PC-3 (cell line): ENCODE results near the gene PRMT6. TPM values are rescaled to one million over a fixed set of nuclear protein-coding genes. Genes with fewer than 3 reads are reported as not detected.
"Not testable (repeated sequence)": the region's sequence is repeated elsewhere in the genome, so short reads cannot be mapped to it uniquely, and the experiment has no call there.

Source experiments
- ATAC-seq: fragments of 200-7000 bp; cut with Tn5 transposase; 2 replicates; pipeline ENCODE4 v1.9.1; 2020; ENCODE audit warnings: mild to moderate bottlenecking, moderate library complexity
- BruUV-seq: library from RNA; stranded (reverse); fragments of 400-500 nt; replicated peaks from 2 replicates; lab custom pipeline; 2021; lab: Mats Ljungman, UMichigan
- CTCF ChIA-PET: fragments of 300-600 bp; sonication (Branson Sonifier 250); formaldehyde crosslinking; loops from one replicate; lab custom pipeline; 2022; ENCODE audit warnings: antibody characterized with exemption; lab: Charles Lee
- POLR2A ChIA-PET: fragments of 300-600 bp; sonication (Branson Sonifier 250); formaldehyde crosslinking; loops from one replicate; lab custom pipeline; 2022; ENCODE audit warnings: antibody characterized with exemption; ENCODE audit not compliant: unreplicated experiment; lab: Charles Lee
- DNase-seq: peaks from one replicate; pipeline ENCODE4 v3.0.0-alpha.2; 2015
- H2AFZ ChIP-seq: fragments of 300-600 bp; sonication (generic); 2 replicates; pipeline ENCODE4 v1.6.0; 2016; ENCODE audit warnings: antibody characterized with exemption, low read length
- H3F3A ChIP-seq: fragments of 300-600 bp; sonication (generic); one replicate; pipeline ENCODE4 v1.6.0; 2017; ENCODE audit warnings: antibody characterized with exemption, low read length, control low read depth, mild to moderate bottlenecking; ENCODE audit not compliant: unreplicated experiment
- H3K27ac ChIP-seq: fragments of 300-600 bp; sonication (generic); 2 replicates; pipeline ENCODE4 v1.5.1; 2016; ENCODE audit warnings: mild to moderate bottlenecking, low read length
- H3K27me3 ChIP-seq: fragments of 300-600 bp; sonication (generic); 2 replicates; pipeline ENCODE4 v1.6.1; 2016; ENCODE audit warnings: low read length, mixed read lengths
- H3K36me3 ChIP-seq: fragments of 300-600 bp; sonication (generic); 2 replicates; pipeline ENCODE4 v1.6.1; 2016; ENCODE audit warnings: low read depth, mixed run types, low read length, mixed read lengths
- H3K4me1 ChIP-seq: fragments of 300-600 bp; sonication (generic); 2 replicates; pipeline ENCODE4 v1.5.1; 2016; ENCODE audit warnings: low read length; ENCODE audit not compliant: insufficient read depth
- H3K4me2 ChIP-seq: fragments of 300-600 bp; sonication (generic); 2 replicates; pipeline ENCODE4 v1.6.0; 2016; ENCODE audit warnings: low read length
- H3K4me3 ChIP-seq: fragments of 300-600 bp; sonication (generic); 2 replicates; pipeline ENCODE4 v1.5.1; 2016; ENCODE audit warnings: mild to moderate bottlenecking, low read length, mixed read lengths
- H3K79me2 ChIP-seq: fragments of 300-600 bp; sonication (generic); 2 replicates; pipeline ENCODE4 v1.6.1; 2017; ENCODE audit warnings: low read length, mixed read lengths
- H3K9ac ChIP-seq: fragments of 300-600 bp; sonication (generic); 2 replicates; pipeline ENCODE4 v1.6.0; 2016; ENCODE audit warnings: mild to moderate bottlenecking, low read length
- H3K9me2 ChIP-seq: fragments of 300-600 bp; sonication (generic); replicated peaks from 2 replicates; pipeline ENCODE4 v1.6.1; 2016; ENCODE audit warnings: mixed run types, low read length, mixed read lengths
- H3K9me3 ChIP-seq: fragments of 300-600 bp; sonication (generic); 2 replicates; pipeline ENCODE4 v1.6.1; 2016; ENCODE audit warnings: low read length, mixed read lengths
- H4K20me1 ChIP-seq: fragments of 300-600 bp; sonication (generic); 2 replicates; pipeline ENCODE4 v1.6.1; 2016; ENCODE audit warnings: low read length, mixed read lengths
- CTCF ChIP-seq: fragments of 300-600 bp; sonication (generic); conservative IDR thresholded peaks from 2 replicates; pipeline ENCODE4 v1.5.1; 2017; ENCODE audit warnings: antibody characterized with exemption, low read depth, mild to moderate bottlenecking, low read length
- EZH2 ChIP-seq: fragments of 300-600 bp; sonication (generic); IDR thresholded peaks from one replicate; pipeline ENCODE4 v1.6.1; 2017; ENCODE audit warnings: antibody characterized with exemption, mild to moderate bottlenecking, low read length; ENCODE audit not compliant: unreplicated experiment
- EZH2phosphoT487 ChIP-seq: fragments of 300-600 bp; sonication (generic); IDR thresholded peaks from 2 replicates; pipeline ENCODE4 v1.6.1; 2018; ENCODE audit warnings: mild to moderate bottlenecking, antibody characterized with exemption, low read length, borderline replicate concordance
- intact Hi-C: fragments of 100-400 bp; cut with micrococcal nuclease; formaldehyde crosslinking; loops from 2 replicates; pipeline ENCODE4 v1.9.0; 2023
- total RNA-seq: library from RNA; depleted of rRNA; stranded (reverse); fragments of >200 nt; gene quantifications from 2 replicates; pipeline ENCODE4 v1.2.3, GENCODE V29; 2014

Gene PRMT6
- total RNA-seq, 1 experiment from 2014 or later: 20.7 TPM

- H3K4me1 ChIP-seq, DNase-seq, H3K9ac ChIP-seq, H4K20me1 ChIP-seq, H3K4me2 ChIP-seq, H3K9me2 ChIP-seq, H3K27me3 ChIP-seq, BruUV-seq, intact Hi-C loops, H2AFZ ChIP-seq, H3K9me3 ChIP-seq, H3K36me3 ChIP-seq, H3K4me3 ChIP-seq, H3F3A ChIP-seq, ATAC-seq, POLR2A ChIA-PET, H3K27ac ChIP-seq, H3K79me2 ChIP-seq: not testable (repeated sequence)
- CTCF ChIA-PET: interaction anchor here (0.6 kb wide), 1 partner anchor 228 kb away, joined by 4 read pairs; no protein-coding TSS in a partner anchor
Observed at GRCh38 chr1:107044310-107045220, 11.9 kb upstream of the PRMT6 start.

- H3K4me1 ChIP-seq: no peaks in the 10 kb centered on the region
- no peaks in the 10 kb centered on the region for H3K9me3 ChIP-seq
- ChIA-PET CTCF (interaction anchor here (0.6 kb wide), 1 partner anchor 39 kb away, joined by 3 read pairs; no protein-coding TSS in a partner anchor), POLR2A (no interaction called here)
- no peak overlapping the region for H3K9ac ChIP-seq
- H2AFZ ChIP-seq: no peak overlapping the region
- no peak overlapping the region for H3K27ac ChIP-seq
- no peaks in the 10 kb centered on the region for H3K9me2 ChIP-seq
- ATAC-seq (no peak), DNase-seq (no peak)
- H3K79me2 ChIP-seq: no peaks in the 10 kb centered on the region
- H3K36me3 ChIP-seq: no peaks in the 10 kb centered on the region
- H4K20me1 ChIP-seq: no peaks in the 10 kb centered on the region
- intact Hi-C loops: no loop called here
- no TSS peak for BruUV-seq
- no peak overlapping the region for H3K4me2 ChIP-seq
- no peak for TF ChIP-seq EZH2
- no peak for TF ChIP-seq EZH2phosphoT487
- TF ChIP-seq CTCF: no peak
- no peak overlapping the region for H3K4me3 ChIP-seq
- no peaks in the 10 kb centered on the region for H3F3A ChIP-seq
- H3K27me3 ChIP-seq: no peaks in the 10 kb centered on the region
Observed at GRCh38 chr1:107047602-107048001, 8.9 kb upstream of the PRMT6 start.

GRCh38 chr1:107048241-107048640 is 8.2 kb upstream of the PRMT6 start:
- Histone ChIP-seq H3K9ac (no peak overlapping the region), H3K27ac (no peak overlapping the region), H3K4me1 (no peaks in the 10 kb centered on the region), H3K9me2 (no peaks in the 10 kb centered on the region), H3K4me2 (no peak overlapping the region), H3K9me3 (no peaks in the 10 kb centered on the region), H3K4me3 (no peak overlapping the region), H3K36me3 (no peaks in the 10 kb centered on the region), H3F3A (no peaks in the 10 kb centered on the region), H4K20me1 (no peaks in the 10 kb centered on the region), H2AFZ (no peak overlapping the region), H3K27me3 (no peaks in the 10 kb centered on the region), H3K79me2 (no peaks in the 10 kb centered on the region)
- BruUV-seq: no TSS peak
- ATAC-seq (no peak), DNase-seq (no peak)
- CTCF ChIA-PET: no interaction called here
- TF ChIP-seq EZH2: no peak
- TF ChIP-seq EZH2phosphoT487: no peak
- no peak for TF ChIP-seq CTCF
- POLR2A ChIA-PET: no interaction called here
- intact Hi-C loops: no loop called here
